Activated CD4-positive, alpha-beta T cell treated with anti-CD3 and anti-CD28 coated beads, Interleukin-2, amount 10 ng/mL, durations not matched to agents 7 days and 5 days (primary cell): ENCODE results near the gene TSPEAR. TPM values are rescaled to one million over a fixed set of nuclear protein-coding genes. Genes with fewer than 3 reads are reported as not detected.

Experiments used
- CTCF ChIA-PET: fragments of 350-600 bp; sonication (Branson Sonifier 250); formaldehyde crosslinking; loops from one replicate; lab custom pipeline; 2021; ENCODE audit warnings: antibody characterized with exemption; lab: Charles Lee
- POLR2A ChIA-PET: fragments of 350-600 bp; sonication (Branson Sonifier 250); formaldehyde crosslinking; loops from one replicate; lab custom pipeline; 2021; ENCODE audit warnings: antibody characterized with exemption; lab: Charles Lee
- DNase-seq: peaks from one replicate; pipeline ENCODE4 v3.0.0-alpha.2; 2020
- H3K27ac Mint-ChIP-seq: one replicate; pipeline ENCODE4 v1.8.0; 2021; ENCODE audit warnings: mild to moderate bottlenecking, moderate library complexity, mixed read lengths
- H3K27me3 Mint-ChIP-seq: one replicate; pipeline ENCODE4 v1.8.0; 2021; ENCODE audit warnings: mixed read lengths
- H3K36me3 Mint-ChIP-seq: one replicate; pipeline ENCODE4 v1.8.0; 2021; ENCODE audit warnings: low read depth, mixed read lengths
- H3K4me1 Mint-ChIP-seq: one replicate; pipeline ENCODE4 v1.8.0; 2021; ENCODE audit warnings: mixed read lengths
- H3K4me3 Mint-ChIP-seq: one replicate; pipeline ENCODE4 v1.8.0; 2021; ENCODE audit warnings: mild to moderate bottlenecking, moderate library complexity, mixed read lengths
- H3K9me3 Mint-ChIP-seq: one replicate; pipeline ENCODE4 v1.8.0; 2021; ENCODE audit warnings: mixed read lengths
- total RNA-seq, 2 experiments: library from RNA; stranded (reverse); gene quantifications; one replicate each; pipeline ENCODE4 v1.2.3, GENCODE V29; 2021

TSPEAR gene
- total RNA-seq, 2 experiments from 2014 or later, result not detected

- peaks cover 2% of the 10 kb centered on the region for H3K9me3 Mint-ChIP-seq
- ChIA-PET CTCF (no interaction called here), POLR2A (no interaction called here)
- H3K27ac Mint-ChIP-seq, result no peak overlapping the region
- H3K4me1 Mint-ChIP-seq, result no peaks in the 10 kb centered on the region
- DNase-seq, result no peak
- H3K27me3 Mint-ChIP-seq, result no peaks in the 10 kb centered on the region
- no peaks in the 10 kb centered on the region for H3K36me3 Mint-ChIP-seq
- H3K4me3 Mint-ChIP-seq, result no peak overlapping the region
Observed at GRCh38 chr21:44529503-44530125, 181.8 kb downstream of the TSPEAR start.

- CTCF ChIA-PET, result no interaction called here
- H3K9me3 Mint-ChIP-seq, result peaks cover 2% of the 10 kb centered on the region
- no peaks in the 10 kb centered on the region for H3K27me3 Mint-ChIP-seq
- no peak overlapping the region for H3K27ac Mint-ChIP-seq
- POLR2A ChIA-PET, result no interaction called here
- no peak for DNase-seq
- no peaks in the 10 kb centered on the region for H3K4me1 Mint-ChIP-seq
- H3K4me3 Mint-ChIP-seq, result no peak overlapping the region
- H3K36me3 Mint-ChIP-seq, result no peaks in the 10 kb centered on the region
Observed at GRCh38 chr21:44529011-44529421, 182.4 kb downstream of the TSPEAR start.

GRCh38 chr21:44528634-44528995, 182.8 kb downstream of the TSPEAR start:
- no peaks in the 10 kb centered on the region for H3K36me3 Mint-ChIP-seq
- ChIA-PET POLR2A (no interaction called here), CTCF (no interaction called here)
- no peaks in the 10 kb centered on the region for H3K27me3 Mint-ChIP-seq
- no peak overlapping the region for H3K4me3 Mint-ChIP-seq
- DNase-seq, result no peak
- H3K9me3 Mint-ChIP-seq, result peaks cover 2% of the 10 kb centered on the region
- H3K27ac Mint-ChIP-seq, result no peak overlapping the region
- H3K4me1 Mint-ChIP-seq, result no peaks in the 10 kb centered on the region

GRCh38 chr21:44527983-44528633, 183.3 kb downstream of the TSPEAR start:
- no peak overlapping the region for H3K27ac Mint-ChIP-seq
- no peak for DNase-seq
- H3K4me3 Mint-ChIP-seq, result no peak overlapping the region
- CTCF ChIA-PET, result no interaction called here
- H3K9me3 Mint-ChIP-seq, result peaks cover 2% of the 10 kb centered on the region
- no peaks in the 10 kb centered on the region for H3K36me3 Mint-ChIP-seq
- H3K27me3 Mint-ChIP-seq, result no peaks in the 10 kb centered on the region
- no peaks in the 10 kb centered on the region for H3K4me1 Mint-ChIP-seq
- POLR2A ChIA-PET, result no interaction called here

GRCh38 chr21:44527156-44527982, 184.0 kb downstream of the TSPEAR start:
- Mint-ChIP-seq H3K27ac (no peak overlapping the region), H3K27me3 (no peaks in the 10 kb centered on the region), H3K4me1 (no peaks in the 10 kb centered on the region), H3K9me3 (peaks cover 2% of the 10 kb centered on the region), H3K4me3 (no peak overlapping the region), H3K36me3 (no peaks in the 10 kb centered on the region)
- CTCF ChIA-PET, result no interaction called here
- POLR2A ChIA-PET, result no interaction called here
- no peak for DNase-seq

GRCh38 chr21:44526096-44526997, 185.0 kb downstream of the TSPEAR start:
- Mint-ChIP-seq H3K36me3 (no peaks in the 10 kb centered on the region), H3K4me1 (no peaks in the 10 kb centered on the region), H3K27me3 (no peaks in the 10 kb centered on the region), H3K27ac (no peak overlapping the region), H3K4me3 (no peak overlapping the region), H3K9me3 (peaks cover 2% of the 10 kb centered on the region)
- POLR2A ChIA-PET, result no interaction called here
- CTCF ChIA-PET, result no interaction called here
- no peak for DNase-seq

- DNase-seq, result no peak
- H3K36me3 Mint-ChIP-seq, result no peaks in the 10 kb centered on the region
- no peak overlapping the region for H3K4me3 Mint-ChIP-seq
- ChIA-PET POLR2A (no interaction called here), CTCF (no interaction called here)
- no peaks in the 10 kb centered on the region for H3K4me1 Mint-ChIP-seq
- no peak overlapping the region for H3K27ac Mint-ChIP-seq
- H3K9me3 Mint-ChIP-seq, result peaks cover 2% of the 10 kb centered on the region
- H3K27me3 Mint-ChIP-seq, result no peaks in the 10 kb centered on the region
Observed at GRCh38 chr21:44525391-44526095, 185.8 kb downstream of the TSPEAR start.

- Mint-ChIP-seq H3K27ac (no peak overlapping the region), H3K9me3 (peaks cover 2% of the 10 kb centered on the region), H3K27me3 (no peaks in the 10 kb centered on the region), H3K36me3 (no peaks in the 10 kb centered on the region), H3K4me1 (no peaks in the 10 kb centered on the region), H3K4me3 (no peak overlapping the region)
- ChIA-PET POLR2A (no interaction called here), CTCF (interaction anchor here (1.0 kb wide), 1 partner anchor 269 kb away, joined by 3 read pairs; no protein-coding TSS in a partner anchor)
- DNase-seq, result no peak
Observed at GRCh38 chr21:44524414-44525371, 186.7 kb downstream of the TSPEAR start.

- H3K27ac Mint-ChIP-seq, result no peak overlapping the region
- ChIA-PET POLR2A (no interaction called here), CTCF (interaction anchor here (1.0 kb wide), 1 partner anchor 269 kb away, joined by 3 read pairs; no protein-coding TSS in a partner anchor)
- H3K9me3 Mint-ChIP-seq, result peaks cover 2% of the 10 kb centered on the region
- no peaks in the 10 kb centered on the region for H3K36me3 Mint-ChIP-seq
- DNase-seq, result no peak
- H3K4me1 Mint-ChIP-seq, result no peaks in the 10 kb centered on the region
- no peak overlapping the region for H3K4me3 Mint-ChIP-seq
- H3K27me3 Mint-ChIP-seq, result no peaks in the 10 kb centered on the region
Observed at GRCh38 chr21:44523567-44524413, 187.6 kb downstream of the TSPEAR start.

GRCh38 chr21:44522753-44523204, 188.6 kb downstream of the TSPEAR start:
- Mint-ChIP-seq H3K4me1 (no peaks in the 10 kb centered on the region), H3K27me3 (no peaks in the 10 kb centered on the region), H3K36me3 (no peaks in the 10 kb centered on the region), H3K27ac (no peak overlapping the region), H3K4me3 (no peak overlapping the region), H3K9me3 (peaks cover 2% of the 10 kb centered on the region)
- POLR2A ChIA-PET, result no interaction called here
- CTCF ChIA-PET, result no interaction called here
- DNase-seq, result no peak
